Naive B cell (primary cell): ENCODE results near the gene CT47B1. TPM values are rescaled to one million over a fixed set of nuclear protein-coding genes. Genes with fewer than 3 reads are reported as not detected.
"Not testable (repeated sequence)": the region's sequence is repeated elsewhere in the genome, so short reads cannot be mapped to it uniquely, and the experiment has no call there.

Source experiments
- ATAC-seq, 2 donors: fragments of 150-1000 bp; cut with Tn5 transposase; 2 replicates each; pipeline ENCODE4 v1.10.0; 2021; ENCODE audit warnings: low read depth in 2 of 2, mild to moderate bottlenecking in 2 of 2, moderate library complexity in 2 of 2
- DNase-seq: peaks from one replicate; pipeline ENCODE4 v3.0.0; 2022
- H3K27ac Mint-ChIP-seq, 6 donors: one replicate each; pipeline ENCODE4 v1.8.0; 2020 to 2022; ENCODE audit warnings: mild to moderate bottlenecking in 6 of 6, mixed read lengths in 6 of 6, moderate library complexity in 5 of 6, inconsistent platforms in 2 of 6
- H3K27me3 Mint-ChIP-seq, 3 donors: one replicate each; pipeline ENCODE4 v1.8.0; 2021 to 2022; ENCODE audit warnings: mixed read lengths in 3 of 3, mild to moderate bottlenecking in 1 of 3
- H3K36me3 Mint-ChIP-seq, 2 donors: one replicate each; pipeline ENCODE4 v1.8.0; 2020 to 2022; ENCODE audit warnings: mixed read lengths in 2 of 2, inconsistent platforms in 1 of 2, mild to moderate bottlenecking in 1 of 2
- H3K4me1 Mint-ChIP-seq, 3 donors: one replicate each; pipeline ENCODE4 v1.8.0; 2020 to 2022; ENCODE audit warnings: mixed read lengths in 3 of 3, inconsistent platforms in 1 of 3, mild to moderate bottlenecking in 1 of 3, moderate library complexity in 1 of 3
- H3K4me3 Mint-ChIP-seq, 8 donors: one replicate each; pipeline ENCODE4 v1.8.0; 2020 to 2022; ENCODE audit warnings: mild to moderate bottlenecking in 8 of 8, mixed read lengths in 8 of 8, moderate library complexity in 8 of 8, inconsistent platforms in 2 of 8
- H3K9me3 Mint-ChIP-seq, 7 donors: one replicate each; pipeline ENCODE4 v1.8.0; 2020 to 2022; ENCODE audit warnings: mixed read lengths in 7 of 7, mild to moderate bottlenecking in 5 of 7, inconsistent platforms in 2 of 7, moderate library complexity in 1 of 7
- polyA plus RNA-seq, 6 donors: library from polyadenylated mRNA; unstranded; fragments of 300-500 nt; fragmentation: Illumina TruSeq; gene quantifications; one replicate each; pipeline ENCODE4 v1.2.3, GENCODE V29; 2021; ENCODE audit warnings: low read depth in 6 of 6

CT47B1 gene
- not detected for polyA plus RNA-seq

DNA sequence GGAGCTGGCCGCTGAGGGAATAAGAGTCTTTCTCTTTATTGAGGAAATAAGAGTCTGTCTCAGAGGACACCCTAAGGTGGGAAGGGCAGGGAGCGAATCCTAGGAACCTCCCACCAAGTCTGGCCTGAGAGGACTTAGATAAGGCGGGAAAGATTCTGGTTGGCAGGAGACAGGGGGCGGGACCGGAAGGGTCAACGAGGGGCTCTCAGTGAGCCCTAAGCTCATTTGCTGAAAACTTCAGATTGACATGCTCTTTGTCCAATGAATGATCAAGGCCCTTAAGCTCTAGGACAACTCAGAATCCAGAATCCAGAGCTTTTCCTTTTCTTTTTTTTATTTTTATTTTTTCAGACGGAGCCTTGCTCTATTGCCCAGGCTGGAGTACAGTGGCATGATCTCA is at the start of gene CT47B1:
Gene CT47B1, minus strand, starts transcription at position 101 of the 400 bp plus-strand sequence. CDS start 196 bp downstream, outside the sequence.
- DNase-seq, H3K9me3 Mint-ChIP-seq, ATAC-seq, H3K36me3 Mint-ChIP-seq, H3K27ac Mint-ChIP-seq, H3K27me3 Mint-ChIP-seq, H3K4me3 Mint-ChIP-seq, H3K4me1 Mint-ChIP-seq: not testable (repeated sequence)

GRCh38 chrX:120874678-120875557 is 748 bp downstream of the CT47B1 start:
- Mint-ChIP-seq H3K4me1 (no peaks in the 10 kb centered on the region), H3K9me3 (peaks cover 0 to 4% (median 0%) of the 10 kb centered on the region in 7 donors), H3K27ac (peak overlapping the region in 1 of 6 donors; percentile 39), H3K4me3 (no peak overlapping the region), H3K27me3 (no peaks in the 10 kb centered on the region), H3K36me3 (no peaks in the 10 kb centered on the region)
- no peak for ATAC-seq
- DNase-seq, result no peak

- H3K27ac Mint-ChIP-seq, result no peak overlapping the region
- H3K36me3 Mint-ChIP-seq, result no peaks in the 10 kb centered on the region
- H3K27me3 Mint-ChIP-seq, result peaks cover 0 to 5% (median 0%) of the 10 kb centered on the region in 3 donors
Observed at GRCh38 chrX:120857240-120857639, 18.4 kb downstream of the CT47B1 start.

DNA sequence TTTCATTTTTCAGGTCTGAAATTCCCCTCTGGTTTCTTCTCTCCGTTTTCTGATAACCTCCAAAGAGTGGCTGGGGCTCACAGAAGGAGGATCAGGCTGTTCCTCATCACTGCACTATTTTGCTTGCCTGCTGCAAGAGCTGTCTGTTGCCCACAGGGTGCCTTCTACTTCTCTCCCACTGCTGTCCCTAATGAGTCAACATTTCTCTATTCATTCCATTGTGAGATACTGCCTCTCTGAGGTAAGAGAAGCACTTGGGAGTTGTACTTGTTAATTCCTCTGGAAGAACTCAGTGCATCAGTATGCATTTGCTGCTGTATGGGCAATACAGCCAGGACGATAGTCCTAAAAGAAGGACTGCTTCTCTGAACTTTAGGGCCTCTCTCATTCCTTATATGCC is 34.8 kb downstream of the CT47B1 start:
- Mint-ChIP-seq H3K9me3 (peaks cover 0 to 9% (median under 1%) of the 10 kb centered on the region in 7 donors), H3K36me3 (no peaks in the 10 kb centered on the region), H3K27ac (no peak overlapping the region), H3K4me3 (no peak overlapping the region), H3K27me3 (peaks cover 0 to 12% (median 0%) of the 10 kb centered on the region in 3 donors), H3K4me1 (no peaks in the 10 kb centered on the region)
- no peak for ATAC-seq
- no peak for DNase-seq

More at GRCh38 chrX:120857240-120857639, 18.4 kb downstream of the CT47B1 start:
- DNase-seq, result no peak
- H3K4me3 Mint-ChIP-seq, result no peak overlapping the region
- H3K9me3 Mint-ChIP-seq, result peaks cover 0 to 22% (median 6%) of the 10 kb centered on the region in 7 donors
- no peak for ATAC-seq
- H3K4me1 Mint-ChIP-seq, result no peaks in the 10 kb centered on the region

GRCh38 chrX:120839491-120839890 is 36.2 kb downstream of the CT47B1 start:
- Mint-ChIP-seq H3K36me3 (no peaks in the 10 kb centered on the region), H3K4me1 (no peaks in the 10 kb centered on the region), H3K27me3 (peaks cover 0 to 12% (median 0%) of the 10 kb centered on the region in 3 donors), H3K4me3 (no peak overlapping the region), H3K27ac (no peak overlapping the region), H3K9me3 (peaks cover 0 to 12% (median 3%) of the 10 kb centered on the region in 7 donors)
- ATAC-seq (no peak), DNase-seq (no peak)

DNA sequence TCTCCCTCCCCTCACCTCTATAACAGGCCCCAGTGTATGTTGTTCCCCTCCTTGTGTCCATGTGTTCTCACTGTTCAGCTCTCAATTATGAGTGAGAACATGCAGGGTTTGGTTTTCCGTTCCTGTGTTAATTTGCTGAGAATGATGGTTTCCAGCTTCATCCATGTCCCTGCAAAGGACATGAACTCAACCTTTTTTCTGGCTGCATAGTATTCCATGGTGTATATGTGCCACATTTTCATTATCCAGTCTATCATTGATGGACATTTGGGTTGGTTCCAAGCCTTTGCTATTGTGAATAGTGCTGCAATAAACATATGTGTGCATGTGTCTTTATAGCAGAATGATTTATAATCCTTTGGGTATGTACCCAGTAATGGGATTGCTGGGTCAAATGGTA is 48.5 kb downstream of the CT47B1 start:
- not testable (repeated sequence) for H3K27ac Mint-ChIP-seq, H3K4me1 Mint-ChIP-seq, ATAC-seq, DNase-seq, H3K4me3 Mint-ChIP-seq, H3K36me3 Mint-ChIP-seq
- H3K9me3 Mint-ChIP-seq, result peaks cover 5 to 27% (median 12%) of the 10 kb centered on the region in 7 donors
- H3K27me3 Mint-ChIP-seq, result peaks cover 8 to 13% (median 11%) of the 10 kb centered on the region in 3 donors

DNA sequence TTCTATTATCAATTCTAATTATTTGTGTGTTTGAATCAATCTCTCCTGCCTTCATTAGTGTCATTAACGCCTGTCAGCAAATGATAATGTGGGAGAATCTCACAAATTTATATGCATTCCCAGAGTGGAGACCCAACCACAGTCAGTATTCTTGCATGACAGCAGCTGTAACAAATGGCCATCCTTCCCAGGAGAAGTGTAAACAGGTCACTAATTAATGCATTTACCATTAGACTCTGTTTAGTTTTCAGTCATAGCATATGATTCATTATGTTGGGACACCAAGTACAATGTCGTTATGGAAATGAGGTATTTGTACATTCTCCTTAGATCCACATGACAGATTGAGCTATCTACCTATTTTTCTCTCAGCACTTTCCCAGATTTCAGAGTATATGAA is 50.5 kb downstream of the CT47B1 start:
- Mint-ChIP-seq H3K4me3 (no peak overlapping the region), H3K27ac (peak overlapping the region in 1 of 6 donors; percentile 18), H3K4me1 (no peaks in the 10 kb centered on the region), H3K36me3 (no peaks in the 10 kb centered on the region), H3K9me3 (peaks cover 0 to 11% (median 9%) of the 10 kb centered on the region in 7 donors), H3K27me3 (peaks cover 0 to 14% (median 5%) of the 10 kb centered on the region in 3 donors)
- no peak for DNase-seq
- ATAC-seq, result no peak

DNA sequence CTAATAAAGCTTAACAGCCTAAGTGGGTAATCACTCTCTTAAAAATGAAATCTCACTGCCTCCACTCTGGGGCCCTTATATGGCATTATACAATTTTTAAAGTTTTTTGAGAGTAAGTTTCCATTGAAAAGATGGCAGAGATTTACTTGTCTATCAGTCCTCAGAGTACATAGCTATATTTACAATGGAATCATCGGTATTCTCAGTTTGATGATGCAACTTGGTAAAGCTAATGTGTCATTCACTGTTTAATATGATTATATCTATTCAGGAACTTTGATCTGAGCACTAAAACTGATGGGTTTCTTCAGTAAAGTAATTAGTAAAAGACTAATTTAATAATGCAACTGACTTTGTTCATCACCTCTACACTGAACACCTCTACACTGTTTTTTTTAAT is 51.6 kb downstream of the CT47B1 start:
- ATAC-seq, result no peak
- Mint-ChIP-seq H3K36me3 (no peaks in the 10 kb centered on the region), H3K27ac (no peak overlapping the region), H3K4me3 (no peak overlapping the region), H3K4me1 (no peaks in the 10 kb centered on the region), H3K27me3 (peaks cover 0 to 9% (median 6%) of the 10 kb centered on the region in 3 donors), H3K9me3 (peaks cover 0 to 10% (median 5%) of the 10 kb centered on the region in 7 donors)
- DNase-seq, result no peak

DNA sequence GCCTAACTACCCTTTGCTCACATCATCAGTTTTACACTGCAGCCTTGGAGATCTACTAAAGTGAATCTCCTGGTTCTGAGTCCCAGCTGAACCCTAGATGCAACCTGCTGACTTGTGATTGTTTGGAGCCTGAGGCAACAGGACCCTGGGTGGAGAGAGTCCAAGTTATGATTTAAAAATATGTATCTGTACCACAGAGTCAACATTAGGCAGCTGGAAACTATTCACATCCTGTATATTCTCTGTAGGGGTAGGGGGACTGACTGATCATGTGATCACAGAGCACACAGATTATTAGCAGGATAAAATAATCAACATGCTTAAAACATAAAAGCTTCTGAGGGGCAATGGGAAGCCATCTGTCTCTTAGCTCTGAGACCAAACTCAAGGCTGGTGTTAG is 52.1 kb downstream of the CT47B1 start:
- Mint-ChIP-seq H3K4me1 (no peaks in the 10 kb centered on the region), H3K27ac (no peak overlapping the region), H3K4me3 (no peak overlapping the region), H3K27me3 (peaks cover 0 to 9% (median 6%) of the 10 kb centered on the region in 3 donors), H3K36me3 (no peaks in the 10 kb centered on the region), H3K9me3 (peaks cover 0 to 10% (median 5%) of the 10 kb centered on the region in 7 donors)
- ATAC-seq, result no peak
- no peak for DNase-seq

Other genes with a start within 250 kb of the CT47B1 start
- 10 to 100 TPM in 4 of 6 donors, 1 to 10 TPM in 2; 8.6 to 35.9 (median 12.8) TPM for gene C1GALT1C1, start 245.8 kb downstream of the CT47B1 start, polyA plus RNA-seq
- not detected for gene CT47A11, start 61.3 kb upstream of the CT47B1 start, polyA plus RNA-seq
- not detected for gene CT47A10, start 66.2 kb upstream of the CT47B1 start, polyA plus RNA-seq
- not detected for gene CT47A9, start 71.0 kb upstream of the CT47B1 start, polyA plus RNA-seq
- gene CT47A8, start 75.9 kb upstream of the CT47B1 start, polyA plus RNA-seq, result not detected
- gene CT47A7, start 80.7 kb upstream of the CT47B1 start, polyA plus RNA-seq, result not detected
- gene CT47A6, start 85.6 kb upstream of the CT47B1 start, polyA plus RNA-seq, result not detected
- gene CT47A5, start 90.5 kb upstream of the CT47B1 start, polyA plus RNA-seq, result not detected
- gene CT47A4, start 95.3 kb upstream of the CT47B1 start, polyA plus RNA-seq, result not detected
- gene CT47A3, start 100.2 kb upstream of the CT47B1 start, polyA plus RNA-seq, result not detected
- gene CT47A2, start 105.1 kb upstream of the CT47B1 start, polyA plus RNA-seq, result not detected
- gene CT47A1, start 109.9 kb upstream of the CT47B1 start, polyA plus RNA-seq, result not detected
- under 1 TPM; 0.19 to 0.55 (median 0.42) TPM for gene GLUD2, start 171.7 kb upstream of the CT47B1 start, polyA plus RNA-seq